Measurements from ENCODE around the gene KIF6. TPM values are rescaled to one million over a fixed set of nuclear protein-coding genes. Genes with fewer than 3 reads are reported as not detected.
"Not testable (repeated sequence)": the region's sequence is repeated elsewhere in the genome, so short reads cannot be mapped to it uniquely, and the experiment has no call there.

The KIF6 gene
- total RNA-seq, 2 experiments from 2014 or later = not detected

DNA sequence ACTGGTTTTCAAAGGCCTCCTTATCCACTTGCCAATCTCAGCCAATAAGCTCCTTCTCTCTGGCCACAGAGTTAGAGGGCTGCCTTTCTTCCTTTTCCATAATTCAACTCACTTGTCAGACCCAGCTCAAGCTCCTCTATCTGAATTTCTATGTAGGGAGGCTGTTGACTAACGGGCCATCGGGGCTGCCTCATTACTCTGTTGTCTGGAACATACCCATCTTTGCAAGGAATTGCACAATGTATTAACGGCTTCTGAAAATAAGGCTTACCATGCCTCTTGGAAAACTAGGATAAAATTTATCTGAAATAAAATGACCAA lies 28.5 kb upstream of the KIF6 start:
- Mint-ChIP-seq H3K9me3 (peaks cover 1% of the 10 kb centered on the region), H3K4me3 (no peak overlapping the region), H3K4me1 (peaks cover 2% of the 10 kb centered on the region), H3K27me3 (peaks cover 3% of the 10 kb centered on the region), H3K36me3 (no peaks in the 10 kb centered on the region), H3K27ac (no peak overlapping the region)
- DNase-seq (no peak), ATAC-seq (ENCODE audit: low read depth) (no peak)
- POLR2A ChIA-PET = no interaction called here

DNA sequence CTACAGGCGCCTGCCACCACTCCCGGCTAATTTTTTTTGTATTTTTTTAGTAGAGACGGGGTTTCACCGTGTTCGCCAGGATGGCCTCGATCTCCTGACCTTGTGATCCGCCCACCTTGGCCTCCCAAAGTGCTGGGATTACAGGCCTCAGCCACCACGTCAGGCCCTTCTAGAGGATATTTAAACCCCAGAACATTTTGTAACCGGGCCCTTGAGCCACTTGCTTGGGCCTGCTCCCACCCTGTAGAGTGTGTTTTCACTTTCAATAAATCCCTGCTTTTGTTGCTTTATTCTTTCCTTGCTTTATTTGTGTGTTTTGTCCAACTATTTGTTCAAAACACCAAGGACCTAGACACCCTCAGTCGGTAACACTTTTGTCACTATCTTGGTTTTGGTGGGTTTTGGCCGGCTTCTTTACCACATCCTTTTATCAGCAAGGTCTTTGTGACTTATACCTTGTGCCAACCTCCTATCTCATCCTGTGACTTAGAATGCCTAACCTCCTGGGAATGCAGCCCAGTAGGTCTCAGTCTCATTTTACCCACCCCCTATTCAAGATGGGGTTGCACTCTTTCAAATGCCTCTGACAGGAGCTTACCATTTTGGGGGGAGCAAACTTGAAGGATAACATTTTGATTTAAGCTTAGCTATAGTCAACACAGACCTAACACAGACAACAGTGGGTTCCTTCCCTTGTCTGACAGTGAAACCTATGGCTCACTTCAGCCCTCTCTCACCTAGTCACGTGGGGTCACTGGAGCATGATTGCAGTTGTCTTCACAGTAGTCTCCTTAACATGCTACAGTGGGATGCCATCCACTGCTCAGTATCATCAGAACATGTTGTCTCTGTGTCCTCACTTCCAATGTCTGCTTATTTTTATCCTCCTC lies 27.9 kb upstream of the KIF6 start:
- POLR2A ChIA-PET = no interaction called here
- Mint-ChIP-seq H3K27ac (no peak overlapping the region), H3K36me3 (no peaks in the 10 kb centered on the region), H3K4me1 (peaks cover 2% of the 10 kb centered on the region), H3K27me3 (peaks cover 6% of the 10 kb centered on the region), H3K4me3 (no peak overlapping the region), H3K9me3 (peaks cover 1% of the 10 kb centered on the region)
- ATAC-seq (ENCODE audit: low read depth) (no peak), DNase-seq (no peak)

- H3K9me3 Mint-ChIP-seq = no peaks in the 10 kb centered on the region
- no peak for ATAC-seq (ENCODE audit: low read depth)
- no peaks in the 10 kb centered on the region for H3K4me1 Mint-ChIP-seq
- H3K27me3 Mint-ChIP-seq = peaks cover 7% of the 10 kb centered on the region
- H3K36me3 Mint-ChIP-seq = no peaks in the 10 kb centered on the region
- DNase-seq = no peak
- no peak overlapping the region for H3K4me3 Mint-ChIP-seq
- POLR2A ChIA-PET = no interaction called here
- no peak overlapping the region for H3K27ac Mint-ChIP-seq
These were observed 21.6 kb upstream of the KIF6 start for GRCh38 chr6:39746795-39747194.

DNA sequence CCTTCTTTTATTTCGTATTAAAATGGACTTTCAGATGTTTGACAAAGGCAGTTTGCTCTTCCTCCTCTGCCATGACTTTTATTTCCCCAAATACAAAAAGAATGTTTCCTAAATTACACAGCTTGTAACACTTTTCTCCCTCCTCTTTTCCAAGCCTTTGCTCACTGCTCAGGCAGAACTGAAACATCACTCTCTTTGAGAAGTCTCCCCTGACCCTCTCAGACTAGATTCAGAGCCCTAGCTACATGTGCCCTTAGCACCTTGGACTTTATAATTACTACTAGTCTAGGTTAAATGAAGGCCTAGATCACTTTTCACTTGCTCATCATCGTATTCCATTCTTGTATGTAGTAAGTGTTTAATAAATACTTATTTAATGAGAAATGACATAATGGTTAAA lies 8.5 kb upstream of the KIF6 start:
- Mint-ChIP-seq H3K27ac (no peak overlapping the region), H3K9me3 (no peaks in the 10 kb centered on the region), H3K36me3 (no peaks in the 10 kb centered on the region), H3K27me3 (peaks cover 14% of the 10 kb centered on the region), H3K4me3 (no peak overlapping the region), H3K4me1 (no peaks in the 10 kb centered on the region)
- POLR2A ChIA-PET = no interaction called here
- ATAC-seq (ENCODE audit: low read depth) = no peak
- DNase-seq = no peak

GRCh38 chr6:39731565-39731964 lies 6.4 kb upstream of the KIF6 start:
- no peak for ATAC-seq (ENCODE audit: low read depth)
- no peaks in the 10 kb centered on the region for H3K36me3 Mint-ChIP-seq
- DNase-seq = no peak
- no peak overlapping the region for H3K4me3 Mint-ChIP-seq
- no peak overlapping the region for H3K27ac Mint-ChIP-seq
- POLR2A ChIA-PET = no interaction called here
- H3K4me1 Mint-ChIP-seq = no peaks in the 10 kb centered on the region
- H3K9me3 Mint-ChIP-seq = no peaks in the 10 kb centered on the region
- peaks cover 20% of the 10 kb centered on the region for H3K27me3 Mint-ChIP-seq

GRCh38 chr6:39729945-39730344 lies 4.7 kb upstream of the KIF6 start:
- peaks cover 2% of the 10 kb centered on the region for H3K4me1 Mint-ChIP-seq
- H3K9me3 Mint-ChIP-seq = no peaks in the 10 kb centered on the region
- POLR2A ChIA-PET = interaction anchor here (0.6 kb wide), 1 partner anchor 572 kb away, joined by 4 read pairs; no protein-coding TSS in a partner anchor
- H3K36me3 Mint-ChIP-seq = no peaks in the 10 kb centered on the region
- peaks cover 20% of the 10 kb centered on the region for H3K27me3 Mint-ChIP-seq
- no peak overlapping the region for H3K27ac Mint-ChIP-seq
- no peak for DNase-seq
- ATAC-seq (ENCODE audit: low read depth) = no peak
- H3K4me3 Mint-ChIP-seq = no peak overlapping the region

DNA sequence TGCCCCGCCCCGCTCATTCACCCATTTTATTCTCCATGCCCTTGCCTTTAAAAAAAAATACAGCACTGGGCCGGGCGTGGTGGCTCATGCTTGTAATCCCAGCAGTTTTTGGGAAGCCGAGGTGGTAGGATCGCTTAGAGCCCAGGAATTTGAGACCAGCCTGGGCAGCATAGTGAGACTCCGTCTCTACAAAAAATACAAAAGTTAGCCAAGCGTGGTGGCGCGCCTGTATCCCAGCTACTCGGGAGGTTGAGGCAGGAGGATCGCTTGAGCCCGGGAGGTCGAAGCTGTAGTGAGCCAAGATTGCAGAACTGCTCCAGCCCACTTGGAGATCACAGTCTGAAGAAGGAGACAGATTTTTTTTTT lies 407 bp upstream of the KIF6 start:
- POLR2A ChIA-PET = no interaction called here
- H3K4me3 Mint-ChIP-seq = peak overlapping the region; percentile 91

GRCh38 chr6:39723350-39723749 lies 1.9 kb downstream of the KIF6 start:
- H3K4me3 Mint-ChIP-seq; H3K9me3 Mint-ChIP-seq; DNase-seq; POLR2A ChIA-PET; H3K4me1 Mint-ChIP-seq; H3K27me3 Mint-ChIP-seq; H3K36me3 Mint-ChIP-seq; ATAC-seq (ENCODE audit: low read depth); H3K27ac Mint-ChIP-seq: not testable (repeated sequence)

More for the DNA sequence above, 407 bp upstream of the KIF6 start:
- Mint-ChIP-seq H3K9me3 (no peaks in the 10 kb centered on the region), H3K27ac (no peak overlapping the region), H3K27me3 (peaks cover 6% of the 10 kb centered on the region), H3K36me3 (no peaks in the 10 kb centered on the region), H3K4me1 (peaks cover 4% of the 10 kb centered on the region)
- DNase-seq (no peak), ATAC-seq (ENCODE audit: low read depth) (no peak)

DNA sequence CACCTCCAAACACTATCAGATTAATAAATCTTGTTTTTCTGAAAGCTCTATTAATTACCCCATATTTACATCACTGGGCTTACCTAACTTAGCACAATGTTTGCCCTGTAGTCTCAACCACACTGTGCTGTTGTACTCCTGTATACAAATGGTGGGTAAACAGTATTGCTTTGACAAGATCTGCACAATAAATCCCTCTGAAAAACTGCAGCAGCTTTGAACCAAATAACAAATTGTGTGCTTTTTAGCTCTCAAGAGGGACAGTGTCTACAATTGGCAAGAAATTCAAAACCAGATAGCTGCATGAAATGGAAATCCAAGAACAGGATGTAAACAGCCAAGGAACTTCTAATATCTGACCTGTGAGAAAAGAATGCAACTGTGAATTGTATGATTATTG lies 10.4 kb downstream of the KIF6 start:
- Mint-ChIP-seq H3K27me3 (peaks cover 9% of the 10 kb centered on the region), H3K4me1 (no peaks in the 10 kb centered on the region), H3K4me3 (no peak overlapping the region), H3K36me3 (no peaks in the 10 kb centered on the region), H3K27ac (no peak overlapping the region), H3K9me3 (no peaks in the 10 kb centered on the region)
- POLR2A ChIA-PET = no interaction called here
- DNase-seq = no peak
- ATAC-seq (ENCODE audit: low read depth) = no peak

GRCh38 chr6:39707962-39708683 lies 17.1 kb downstream of the KIF6 start:
- no peaks in the 10 kb centered on the region for H3K36me3 Mint-ChIP-seq
- DNase-seq (no peak), ATAC-seq (ENCODE audit: low read depth) (no peak)
- H3K4me3 Mint-ChIP-seq = no peak overlapping the region
- no peaks in the 10 kb centered on the region for H3K4me1 Mint-ChIP-seq
- H3K27me3 Mint-ChIP-seq = peaks cover 6% of the 10 kb centered on the region
- no peaks in the 10 kb centered on the region for H3K9me3 Mint-ChIP-seq
- no peak overlapping the region for H3K27ac Mint-ChIP-seq
- POLR2A ChIA-PET = no interaction called here

DNA sequence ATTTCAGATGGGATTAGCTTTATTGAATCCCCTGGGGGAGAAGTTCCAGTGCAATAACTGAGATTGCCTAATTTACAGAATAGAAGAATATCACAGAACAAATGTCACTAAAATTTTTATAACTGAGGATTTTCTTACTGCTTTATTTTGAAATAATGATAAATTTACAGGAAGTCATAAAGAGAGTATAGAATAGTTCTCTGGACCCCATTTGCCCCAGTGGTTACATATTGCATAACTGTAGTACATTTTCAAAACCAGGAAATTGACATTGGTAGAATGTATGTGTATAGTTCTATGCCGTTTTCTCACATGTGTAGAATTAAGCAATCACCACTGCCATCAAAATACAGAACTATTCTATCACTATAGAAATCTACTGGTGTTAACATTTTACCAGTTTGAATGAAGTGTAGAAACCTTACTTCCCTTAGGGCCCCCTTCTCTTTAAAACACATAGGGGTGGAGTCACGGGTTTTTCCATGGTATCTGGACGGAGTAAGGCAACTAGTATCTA lies 18.3 kb downstream of the KIF6 start:
- H3K4me1 Mint-ChIP-seq = no peaks in the 10 kb centered on the region
- no peak overlapping the region for H3K27ac Mint-ChIP-seq
- no peak overlapping the region for H3K4me3 Mint-ChIP-seq
- peaks cover 4% of the 10 kb centered on the region for H3K27me3 Mint-ChIP-seq
- DNase-seq = no peak
- no peaks in the 10 kb centered on the region for H3K36me3 Mint-ChIP-seq
- POLR2A ChIA-PET = no interaction called here
- H3K9me3 Mint-ChIP-seq = no peaks in the 10 kb centered on the region
- ATAC-seq (ENCODE audit: low read depth) = no peak

- ATAC-seq (ENCODE audit: low read depth) = no peak
- no peak for DNase-seq
- H3K4me1 Mint-ChIP-seq = no peaks in the 10 kb centered on the region
- no peak overlapping the region for H3K4me3 Mint-ChIP-seq
- no peaks in the 10 kb centered on the region for H3K9me3 Mint-ChIP-seq
- POLR2A ChIA-PET = no interaction called here
- peaks cover 4% of the 10 kb centered on the region for H3K27me3 Mint-ChIP-seq
- H3K36me3 Mint-ChIP-seq = no peaks in the 10 kb centered on the region
- no peak overlapping the region for H3K27ac Mint-ChIP-seq
These were observed 22.9 kb downstream of the KIF6 start for GRCh38 chr6:39702265-39702664.

DNA sequence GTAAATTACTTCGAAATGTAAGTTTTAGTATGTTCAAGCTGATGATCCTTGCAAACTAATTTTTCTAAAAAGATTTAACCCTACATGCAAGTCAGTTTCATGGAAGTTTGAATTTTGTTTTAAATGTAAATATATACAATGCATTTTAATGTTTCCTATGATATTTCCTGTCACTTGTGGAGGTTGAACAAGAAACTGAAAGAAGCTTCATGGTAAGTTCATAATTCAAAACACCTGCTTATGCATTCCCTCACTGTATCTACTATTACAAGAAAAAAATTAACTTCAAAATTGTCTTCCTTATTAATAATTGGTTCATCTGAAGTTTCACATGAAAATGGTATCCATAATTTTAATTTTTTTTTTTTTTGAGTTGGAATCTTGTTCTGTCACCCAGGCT lies 24.8 kb downstream of the KIF6 start:
- no peak overlapping the region for H3K4me3 Mint-ChIP-seq
- peaks cover 4% of the 10 kb centered on the region for H3K27me3 Mint-ChIP-seq
- no peak overlapping the region for H3K27ac Mint-ChIP-seq
- H3K4me1 Mint-ChIP-seq = no peaks in the 10 kb centered on the region
- no peaks in the 10 kb centered on the region for H3K36me3 Mint-ChIP-seq
- POLR2A ChIA-PET = no interaction called here
- H3K9me3 Mint-ChIP-seq = no peaks in the 10 kb centered on the region
- no peak for ATAC-seq (ENCODE audit: low read depth)
- DNase-seq = no peak

- H3K4me1 Mint-ChIP-seq = no peaks in the 10 kb centered on the region
- DNase-seq = no peak
- peaks cover 6% of the 10 kb centered on the region for H3K27me3 Mint-ChIP-seq
- POLR2A ChIA-PET = no interaction called here
- no peak overlapping the region for H3K4me3 Mint-ChIP-seq
- no peak for ATAC-seq (ENCODE audit: low read depth)
- no peaks in the 10 kb centered on the region for H3K9me3 Mint-ChIP-seq
- no peaks in the 10 kb centered on the region for H3K36me3 Mint-ChIP-seq
- H3K27ac Mint-ChIP-seq = no peak overlapping the region
These were observed 26.4 kb downstream of the KIF6 start for GRCh38 chr6:39698789-39699188.

All from activated naive CD8-positive, alpha-beta T cell treated with anti-CD3 and anti-CD28 coated beads, Interleukin-2, amount 10 ng/mL, durations not matched to agents 7 days and 5 days (primary cell).